ENCODE data around the gene HSPBP1. TPM values are rescaled to one million over a fixed set of nuclear protein-coding genes. Genes with fewer than 3 reads are reported as not detected.

Gene HSPBP1
- total RNA-seq, 2 donors from 2014 or later, result 29.0 to 82.3 TPM

DNA sequence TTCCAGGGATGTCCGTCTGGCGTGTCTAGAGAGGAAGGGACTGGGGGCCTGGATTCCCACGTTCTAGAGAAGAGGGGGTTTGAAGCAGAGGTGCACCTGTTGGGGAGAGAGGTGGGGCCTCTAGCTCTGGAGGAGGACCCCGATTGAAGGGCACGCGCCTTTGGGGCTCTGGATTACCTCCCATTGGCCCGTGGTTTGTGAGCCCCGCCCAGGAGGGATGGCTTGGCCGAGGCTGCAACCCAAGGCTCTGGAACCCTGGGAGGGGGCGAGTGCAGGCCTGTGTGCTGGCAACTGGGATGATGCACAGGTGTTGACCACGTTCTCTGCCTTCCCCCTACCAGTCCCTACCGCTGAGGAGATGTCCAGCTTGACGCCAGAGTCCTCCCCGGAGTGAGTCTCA, 25.1 kb upstream of the HSPBP1 start:
- H3K27ac ChIP-seq, result no peak overlapping the region
- no peaks in the 10 kb centered on the region for H3K9me3 ChIP-seq
- H3K4me1 ChIP-seq, result no peaks in the 10 kb centered on the region
- no peak for TF ChIP-seq CTCF (IDR thresholded peaks at IDR 0.05)
- no peaks in the 10 kb centered on the region for H3K27me3 ChIP-seq
- intact Hi-C loops (cut with DNase I), result no loop called here
- no peak for DNase-seq
- H3K36me3 ChIP-seq, result no peaks in the 10 kb centered on the region
- no peak overlapping the region for H3K9ac ChIP-seq (ENCODE audit: low read depth in 2 of 2, low read length in 2 of 2)
- no peak overlapping the region for H3K4me3 ChIP-seq

- Histone ChIP-seq H3K4me3 (no peak overlapping the region), H3K9ac (ENCODE audit: low read depth in 2 of 2, low read length in 2 of 2) (no peak overlapping the region), H3K27ac (no peak overlapping the region), H3K36me3 (no peaks in the 10 kb centered on the region), H3K27me3 (no peaks in the 10 kb centered on the region), H3K9me3 (no peaks in the 10 kb centered on the region), H3K4me1 (no peaks in the 10 kb centered on the region)
- no peak for TF ChIP-seq CTCF (IDR thresholded peaks at IDR 0.05)
- intact Hi-C loops (cut with DNase I), result no loop called here
- DNase-seq, result no peak
Observed at GRCh38 chr19:55304279-55304978, 24.5 kb upstream of the HSPBP1 start.

- intact Hi-C loops (cut with DNase I), result loop anchor here (2.0 kb wide), 1 partner anchor 79 kb away; no protein-coding TSS in a partner anchor
- Histone ChIP-seq H3K27me3 (no peaks in the 10 kb centered on the region), H3K9me3 (no peaks in the 10 kb centered on the region), H3K36me3 (no peaks in the 10 kb centered on the region), H3K4me1 (no peaks in the 10 kb centered on the region), H3K27ac (no peak overlapping the region), H3K4me3 (no peak overlapping the region), H3K9ac (ENCODE audit: low read depth in 2 of 2, low read length in 2 of 2) (no peak overlapping the region)
- no peak for DNase-seq
- TF ChIP-seq CTCF (IDR thresholded peaks at IDR 0.05), result no peak
Observed at GRCh38 chr19:55303477-55303876, 23.6 kb upstream of the HSPBP1 start.

DNA sequence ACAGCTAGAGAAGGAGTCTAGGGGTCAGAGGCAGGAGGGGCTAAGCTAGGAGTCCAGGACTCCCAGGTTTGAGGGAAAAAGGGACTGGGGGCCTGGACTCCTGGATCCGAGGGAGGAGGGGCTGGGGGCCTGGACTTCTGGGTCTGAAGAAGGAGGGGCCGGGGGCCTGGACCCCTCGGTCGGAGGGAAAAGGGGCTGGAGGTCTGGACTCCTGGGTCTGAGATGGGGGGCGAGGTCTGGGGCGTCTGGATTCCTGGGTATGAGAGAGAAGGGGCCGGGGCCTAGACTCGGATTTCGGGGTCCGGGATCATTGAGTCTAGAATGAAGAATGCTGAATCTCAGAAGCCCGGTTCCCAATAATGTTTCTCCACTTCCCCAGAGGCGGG, 22.4 kb upstream of the HSPBP1 start:
- no peak for TF ChIP-seq CTCF (IDR thresholded peaks at IDR 0.05)
- intact Hi-C loops (cut with DNase I), result loop anchor here (2.0 kb wide), 1 partner anchor 80 kb away; no protein-coding TSS in a partner anchor
- Histone ChIP-seq H3K9me3 (no peaks in the 10 kb centered on the region), H3K27ac (no peak overlapping the region), H3K4me3 (no peak overlapping the region), H3K27me3 (no peaks in the 10 kb centered on the region), H3K9ac (ENCODE audit: low read depth in 2 of 2, low read length in 2 of 2) (no peak overlapping the region), H3K4me1 (no peaks in the 10 kb centered on the region), H3K36me3 (no peaks in the 10 kb centered on the region)
- DNase-seq, result no peak

DNA sequence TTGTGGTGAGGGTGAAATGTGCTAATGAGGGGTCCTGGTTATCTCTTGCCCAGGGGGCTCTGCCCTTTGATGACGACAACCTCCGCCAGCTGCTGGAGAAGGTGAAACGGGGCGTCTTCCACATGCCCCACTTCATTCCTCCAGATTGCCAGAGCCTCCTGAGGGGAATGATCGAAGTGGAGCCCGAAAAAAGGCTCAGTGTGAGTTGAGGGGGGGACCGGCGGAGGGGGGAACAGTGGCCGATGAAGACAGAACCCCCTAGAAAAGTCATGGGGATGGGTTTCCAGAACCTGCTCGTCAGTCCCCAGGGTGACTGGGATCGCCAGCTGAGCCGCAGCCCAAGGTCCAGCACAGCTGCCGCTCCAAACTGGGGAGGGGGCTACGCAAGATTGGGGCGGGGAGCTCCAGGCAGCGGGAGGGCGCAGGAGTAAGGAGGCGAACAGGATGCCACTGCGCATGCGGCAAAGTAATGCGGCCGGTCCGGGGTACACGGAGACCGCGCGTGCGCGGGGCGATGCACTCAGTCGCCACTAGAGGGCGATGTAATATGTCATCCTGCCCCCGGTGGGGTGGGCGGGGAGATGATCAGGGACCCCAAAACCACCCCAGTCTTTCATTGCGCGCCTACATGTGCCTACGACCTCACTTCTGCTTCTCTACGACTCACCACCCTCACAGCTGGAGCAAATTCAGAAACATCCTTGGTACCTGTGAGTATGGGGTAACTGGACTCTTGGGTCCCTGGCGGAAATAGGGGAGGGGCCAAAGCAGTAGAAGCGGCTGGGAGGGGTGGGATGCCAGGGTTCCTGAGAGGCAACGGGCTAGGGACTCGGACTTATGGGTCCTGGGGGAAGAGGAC, 21.8 kb upstream of the HSPBP1 start:
- intact Hi-C loops (cut with DNase I), result loop anchor here (2.0 kb wide), 1 partner anchor 81 kb away; no protein-coding TSS in a partner anchor
- no peak overlapping the region for H3K4me3 ChIP-seq
- H3K27ac ChIP-seq, result no peak overlapping the region
- no peaks in the 10 kb centered on the region for H3K9me3 ChIP-seq
- no peaks in the 10 kb centered on the region for H3K4me1 ChIP-seq
- H3K36me3 ChIP-seq, result no peaks in the 10 kb centered on the region
- DNase-seq, result peak; percentile 93
- no peaks in the 10 kb centered on the region for H3K27me3 ChIP-seq
- TF ChIP-seq CTCF (IDR thresholded peaks at IDR 0.05), result peak; percentile 97
- H3K9ac ChIP-seq (ENCODE audit: low read depth in 2 of 2, low read length in 2 of 2), result peak overlapping the region in 1 of 2 donors; percentile 26
